Mesodermal cell (in vitro differentiated cells): ENCODE measurements around the gene CMTR1.

ENCODE experiments used
- H3K27ac ChIP-seq: 2 replicates; pipeline ENCODE4 v1.7.0; 2013; ENCODE audit warnings: mild to moderate bottlenecking, low read depth, low read length, moderate library complexity; ENCODE audit not compliant: severe bottlenecking
- H3K36me3 ChIP-seq: 2 replicates; pipeline ENCODE4 v1.7.1; 2013; ENCODE audit warnings: mild to moderate bottlenecking, low read length, moderate library complexity; ENCODE audit not compliant: control insufficient read depth, insufficient read depth
- H3K4me1 ChIP-seq: one replicate; pipeline ENCODE4 v1.7.1; 2013; ENCODE audit warnings: mild to moderate bottlenecking, low read length; ENCODE audit not compliant: insufficient read depth, control insufficient read depth, poor library complexity, severe bottlenecking
- H3K4me3 ChIP-seq: 2 replicates; pipeline ENCODE4 v1.7.0; 2013; ENCODE audit warnings: low read length, control low read depth, mild to moderate bottlenecking; ENCODE audit not compliant: insufficient read depth, poor library complexity, severe bottlenecking; ENCODE audit errors: extremely low read depth
- H3K9me3 ChIP-seq: 2 replicates; pipeline ENCODE4 v1.7.1; 2013; ENCODE audit warnings: mild to moderate bottlenecking, low read length, moderate library complexity; ENCODE audit not compliant: control insufficient read depth
- WGBS, 2 experiments: methylation state at CpG; one replicate each; pipeline ENCODE4 v1.1.5; 2013; ENCODE audit warnings: missing lambda C conversion rate in 2 of 2; ENCODE audit not compliant: insufficient coverage in 2 of 2; 5-methylcytosine and 5-hydroxymethylcytosine counted together

CMTR1 gene

GRCh38 chr6:37478827-37479226, 45.8 kb downstream of the CMTR1 start:
- no peaks in the 10 kb centered on the region for H3K4me1 ChIP-seq
- no peak overlapping the region for H3K4me3 ChIP-seq
- WGBS, 2 experiments = 95 to 100% methylated on average over 4 to 6 of the region's 7 CpGs
- H3K27ac ChIP-seq = no peak overlapping the region
- H3K36me3 ChIP-seq = peaks cover 85% of the 10 kb centered on the region
- no peaks in the 10 kb centered on the region for H3K9me3 ChIP-seq

- Histone ChIP-seq H3K9me3 (no peaks in the 10 kb centered on the region), H3K27ac (no peak overlapping the region), H3K36me3 (peaks cover 80% of the 10 kb centered on the region), H3K4me1 (no peaks in the 10 kb centered on the region), H3K4me3 (no peak overlapping the region)
- WGBS, 2 experiments = 92 to 98% methylated on average over 6 of the region's 6 CpGs
Measured at GRCh38 chr6:37479266-37479854, 46.3 kb downstream of the CMTR1 start.

DNA sequence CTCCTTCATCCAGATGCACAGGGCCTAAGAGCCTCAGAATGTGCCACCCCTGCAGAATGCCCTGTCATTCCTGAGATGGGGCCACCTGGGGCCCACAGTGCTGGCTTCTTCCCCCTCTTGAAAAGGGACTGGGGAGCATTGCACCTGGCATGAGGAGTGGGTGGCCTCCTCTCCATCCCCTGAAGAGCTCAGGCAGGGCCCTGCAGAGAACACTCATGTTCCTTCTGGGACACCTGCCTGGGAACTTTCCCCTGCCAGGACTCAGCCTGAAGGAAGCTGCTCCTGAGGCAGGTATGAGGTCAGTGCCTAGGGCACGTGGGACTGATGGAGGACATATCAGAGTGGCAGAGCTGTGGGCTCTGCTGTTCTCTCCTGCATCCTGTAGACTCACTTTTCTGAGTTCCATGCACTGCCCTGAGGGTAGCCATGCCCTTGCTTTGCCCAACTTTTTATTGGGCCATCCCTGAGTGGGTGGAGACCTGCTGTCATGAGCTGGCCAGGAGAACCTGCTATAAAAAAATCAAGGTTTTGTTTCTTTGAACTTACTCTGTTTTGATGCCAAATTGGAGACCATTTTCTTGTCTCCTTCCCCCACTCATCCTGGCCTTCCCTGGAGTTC, 47.2 kb downstream of the CMTR1 start:
- Histone ChIP-seq H3K36me3 (peaks cover 76% of the 10 kb centered on the region), H3K4me1 (no peaks in the 10 kb centered on the region), H3K9me3 (no peaks in the 10 kb centered on the region), H3K4me3 (no peak overlapping the region), H3K27ac (no peak overlapping the region)
- WGBS, 2 experiments = 78 to 92% methylated on average over 1 of the region's 1 CpG

- peak overlapping the region; percentile 52 for H3K27ac ChIP-seq
- H3K36me3 ChIP-seq = peaks cover 68% of the 10 kb centered on the region
- 71 to 75% methylated on average over 4 of the region's 7 CpGs for WGBS, 2 experiments
Measured at GRCh38 chr6:37480951-37481534, 48.0 kb downstream of the CMTR1 start.

DNA sequence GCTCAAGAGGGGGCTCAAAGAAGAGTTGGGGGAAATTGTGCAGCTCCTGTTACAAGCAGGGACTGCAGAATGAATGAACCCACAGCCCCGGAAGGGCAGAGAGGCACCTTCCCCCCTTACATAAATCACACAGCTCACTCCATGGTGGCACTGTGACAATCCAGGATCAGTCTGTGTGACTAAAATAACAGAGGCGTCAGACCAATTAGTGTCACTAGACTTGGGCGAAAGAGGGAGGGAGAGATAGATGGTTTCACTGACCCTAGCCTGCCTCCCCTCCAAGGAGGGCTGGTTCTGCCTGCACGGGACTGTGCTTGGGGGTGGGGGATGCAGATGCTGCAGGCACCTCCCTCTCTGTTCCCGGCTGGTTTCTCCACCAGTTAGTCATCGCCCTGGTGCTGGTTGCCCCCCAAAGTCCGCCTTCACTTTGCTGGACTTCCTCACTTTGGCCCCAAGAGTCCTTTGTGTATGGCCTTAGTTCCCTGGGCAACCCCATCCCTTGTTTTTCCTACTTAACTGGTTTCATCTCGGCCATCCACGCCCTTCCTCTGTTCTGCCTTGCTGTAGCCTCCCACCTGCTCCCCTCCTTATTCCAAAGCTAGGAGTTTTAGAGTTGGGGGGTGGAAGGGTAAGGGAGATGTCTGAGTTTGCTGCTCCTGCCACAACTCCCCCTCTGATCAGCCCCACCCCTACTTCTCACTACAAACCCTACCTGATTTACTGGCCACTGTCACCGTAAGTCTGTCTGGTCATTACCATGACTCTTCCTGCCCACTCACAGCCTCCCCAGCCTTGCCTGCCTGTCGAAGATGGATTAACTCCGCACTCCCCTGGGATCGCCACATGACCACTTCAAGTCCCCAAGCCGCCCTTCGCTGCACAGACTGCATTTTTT, 48.9 kb downstream of the CMTR1 start:
- Histone ChIP-seq H3K4me1 (no peaks in the 10 kb centered on the region), H3K4me3 (no peak overlapping the region), H3K36me3 (peaks cover 62% of the 10 kb centered on the region), H3K27ac (peak overlapping the region; percentile 52), H3K9me3 (no peaks in the 10 kb centered on the region)
- WGBS, 2 experiments = 61 to 75% methylated on average over 7 to 12 of the region's 15 CpGs

More at GRCh38 chr6:37480951-37481534, 48.0 kb downstream of the CMTR1 start:
- H3K4me3 ChIP-seq = no peak overlapping the region
- H3K4me1 ChIP-seq = no peaks in the 10 kb centered on the region
- H3K9me3 ChIP-seq = no peaks in the 10 kb centered on the region

GRCh38 chr6:37482606-37483251, 49.7 kb downstream of the CMTR1 start:
- H3K4me1 ChIP-seq = no peaks in the 10 kb centered on the region
- WGBS, 2 experiments = 91% methylated on average over 7 to 8 of the region's 10 CpGs
- H3K4me3 ChIP-seq = no peak overlapping the region
- H3K36me3 ChIP-seq = peaks cover 55% of the 10 kb centered on the region
- H3K27ac ChIP-seq = no peak overlapping the region
- H3K9me3 ChIP-seq = no peaks in the 10 kb centered on the region

GRCh38 chr6:37483252-37483901, 50.4 kb downstream of the CMTR1 start:
- H3K36me3 ChIP-seq = peaks cover 49% of the 10 kb centered on the region
- 94 to 96% methylated on average over 9 to 11 of the region's 11 CpGs for WGBS, 2 experiments
- no peak overlapping the region for H3K4me3 ChIP-seq
- no peaks in the 10 kb centered on the region for H3K9me3 ChIP-seq
- H3K4me1 ChIP-seq = no peaks in the 10 kb centered on the region
- no peak overlapping the region for H3K27ac ChIP-seq

- no peaks in the 10 kb centered on the region for H3K9me3 ChIP-seq
- no peak overlapping the region for H3K4me3 ChIP-seq
- H3K4me1 ChIP-seq = no peaks in the 10 kb centered on the region
- H3K36me3 ChIP-seq = peaks cover 41% of the 10 kb centered on the region
- no peak overlapping the region for H3K27ac ChIP-seq
- 53 to 74% methylated on average over 11 to 12 of the region's 20 CpGs for WGBS, 2 experiments
Measured at GRCh38 chr6:37483917-37484785, 51.1 kb downstream of the CMTR1 start.

GRCh38 chr6:37484786-37485170, 51.8 kb downstream of the CMTR1 start:
- H3K4me3 ChIP-seq = no peak overlapping the region
- H3K9me3 ChIP-seq = no peaks in the 10 kb centered on the region
- no peak overlapping the region for H3K27ac ChIP-seq
- 87 to 94% methylated on average over 3 of the region's 7 CpGs for WGBS, 2 experiments
- H3K36me3 ChIP-seq = peaks cover 36% of the 10 kb centered on the region
- no peaks in the 10 kb centered on the region for H3K4me1 ChIP-seq
